B cell (primary cell): ENCODE results near the gene TMEM163. TPM values are rescaled to one million over a fixed set of nuclear protein-coding genes. Genes with fewer than 3 reads are reported as not detected.

Source experiments
- ATAC-seq: fragments of 200-7000 bp; cut with Tn5 transposase; one replicate; pipeline ENCODE4 v1.10.0; 2021; ENCODE audit warnings: low read depth, mild to moderate bottlenecking, moderate number of reproducible peaks, moderate library complexity
- CTCF ChIA-PET: fragments of 350-600 bp; sonication (Branson Sonifier 250); formaldehyde crosslinking; loops from one replicate; lab custom pipeline; 2021; ENCODE audit warnings: antibody characterized with exemption, inconsistent platforms; lab: Charles Lee
- POLR2A ChIA-PET: fragments of 350-600 bp; sonication (Branson Sonifier 250); formaldehyde crosslinking; loops from one replicate; lab custom pipeline; 2021; ENCODE audit warnings: antibody characterized with exemption; lab: Charles Lee
- DNase-seq: peaks from one replicate; pipeline ENCODE4 v3.0.0; 2013
- H2AFZ ChIP-seq: 2 replicates; pipeline ENCODE4 v1.6.1; 2012; ENCODE audit warnings: mild to moderate bottlenecking, low read depth, low read length; ENCODE audit not compliant: insufficient read depth, poor library complexity, severe bottlenecking
- H3K27ac ChIP-seq, 2 donors: 1 replicate in 1 of 2; 2 replicates in 1 of 2; pipeline ENCODE4 v1.5.1; 2012 to 2013; ENCODE audit warnings: low read length in 2 of 2, mild to moderate bottlenecking in 2 of 2, moderate library complexity in 1 of 2
- H3K27me3 ChIP-seq, 4 experiments: fragments of 200-600 bp in 1 of 4; sonication (generic) in 1 of 4; replicated peaks in 1 of 4; 1 replicate in 2 of 4; 2 replicates in 2 of 4; pipeline versions ENCODE4 v1.6.1 to v1.7.0; 2013 to 2016; ENCODE audit warnings: low read length in 3 of 4, mild to moderate bottlenecking in 2 of 4, mixed read lengths in 1 of 4, moderate library complexity in 1 of 4; ENCODE audit not compliant: insufficient read depth in 4 of 4, control insufficient read depth in 3 of 4; ENCODE audit errors: control extremely low read depth in 1 of 4
- H3K36me3 ChIP-seq, 2 experiments: replicated peaks in 1 of 2; 1 replicate in 1 of 2; 2 replicates in 1 of 2; pipeline versions ENCODE4 v1.6.1 to v1.7.1; 2013; ENCODE audit warnings: low read length in 1 of 2; ENCODE audit not compliant: insufficient read depth in 2 of 2, control insufficient read depth in 1 of 2; ENCODE audit errors: control extremely low read depth in 1 of 2, extremely low read depth in 1 of 2
- H3K4me1 ChIP-seq, 2 donors: fragments of 200-600 bp in 1 of 2; sonication (generic) in 1 of 2; 1 replicate in 1 of 2; 2 replicates in 1 of 2; pipeline versions ENCODE4 v1.5.1 to v1.6.1; 2013 to 2017; ENCODE audit warnings: low read length in 2 of 2; ENCODE audit not compliant: control insufficient read depth in 2 of 2, insufficient read depth in 2 of 2
- H3K4me2 ChIP-seq: replicated peaks from 2 replicates; pipeline ENCODE3; 2012; ENCODE audit warnings: mild to moderate bottlenecking, low read depth, low read length; ENCODE audit not compliant: poor library complexity, severe bottlenecking
- H3K4me3 ChIP-seq, 5 experiments: fragments of 200-600 bp in 1 of 5; sonication (generic) in 1 of 5; 1 replicate in 3 of 5; 2 replicates in 2 of 5; pipeline versions ENCODE4 v1.5.1 to v1.7.0; 2011 to 2016; ENCODE audit warnings: low read length in 4 of 5, mild to moderate bottlenecking in 4 of 5, low read depth in 2 of 5, control low read depth in 1 of 5, moderate library complexity in 1 of 5; ENCODE audit not compliant: insufficient read depth in 1 of 5; ENCODE audit errors: control extremely low read depth in 1 of 5, extremely low read depth in 1 of 5
- H3K79me2 ChIP-seq: fragments of 200-600 bp; sonication (generic); one replicate; pipeline ENCODE4 v1.6.0; 2016; ENCODE audit warnings: low read length; ENCODE audit not compliant: control insufficient read depth, insufficient read depth
- H3K9ac ChIP-seq: fragments of 200-600 bp; sonication (generic); 2 replicates; pipeline ENCODE4 v1.6.1; 2017; ENCODE audit warnings: mild to moderate bottlenecking, low read length, moderate library complexity
- H3K9me3 ChIP-seq, 3 donors: one replicate each; pipeline versions ENCODE4 v1.6.1 to v1.7.1; 2013; ENCODE audit warnings: low read length in 2 of 3; ENCODE audit not compliant: control insufficient read depth in 2 of 3, insufficient read depth in 1 of 3; ENCODE audit errors: control extremely low read depth in 1 of 3
- H4K20me1 ChIP-seq: 2 replicates; pipeline ENCODE4 v1.6.0; 2012; ENCODE audit warnings: mild to moderate bottlenecking, low read length; ENCODE audit not compliant: insufficient read depth, control insufficient read depth, poor library complexity, severe bottlenecking
- H3K27ac Mint-ChIP-seq: one replicate; pipeline ENCODE4 v1.8.0; 2021; ENCODE audit warnings: mixed read lengths
- H3K27me3 Mint-ChIP-seq: one replicate; pipeline ENCODE4 v1.8.0; 2021; ENCODE audit warnings: mixed read lengths
- H3K4me1 Mint-ChIP-seq: one replicate; pipeline ENCODE4 v1.8.0; 2021; ENCODE audit warnings: mixed read lengths
- H3K4me3 Mint-ChIP-seq: one replicate; pipeline ENCODE4 v1.8.0; 2021; ENCODE audit warnings: mixed read lengths
- H3K9me3 Mint-ChIP-seq: one replicate; pipeline ENCODE4 v1.8.0; 2022; ENCODE audit warnings: mixed read lengths; ENCODE audit not compliant: insufficient read depth
- CTCF ChIP-seq: fragments of 200-600 bp; IDR thresholded peaks from one replicate; pipeline ENCODE4 v1.8.0; 2022; ENCODE audit warnings: antibody characterized with exemption, mild to moderate bottlenecking
- EZH2 ChIP-seq: IDR thresholded peaks from 2 replicates; pipeline ENCODE4 v1.6.1; 2012; ENCODE audit warnings: borderline replicate concordance, low read depth, mild to moderate bottlenecking, moderate library complexity, low read length; ENCODE audit not compliant: insufficient read depth, poor library complexity, severe bottlenecking
- WGBS: methylation state at CpG from one replicate; pipeline ENCODE4 v1.1.5; 2013; ENCODE audit warnings: missing lambda C conversion rate; ENCODE audit not compliant: insufficient coverage; 5-methylcytosine and 5-hydroxymethylcytosine counted together
- intact Hi-C: fragments of 100-400 bp; cut with micrococcal nuclease; formaldehyde crosslinking; loops from one replicate; pipeline ENCODE4 v1.10.0; 2022
- polyA plus RNA-seq: library from polyadenylated mRNA; depleted of rRNA; stranded (reverse); fragments of >200 nt; gene quantifications from 2 replicates; pipeline ENCODE4 v1.2.3, GENCODE V29; 2012
- total RNA-seq, 2 donors: library from RNA; stranded (reverse); fragments of 120-200 nt in 1 of 2; gene quantifications; 1 replicate in 1 of 2; 2 replicates in 1 of 2; pipeline versions ENCODE4 v1.2.3 to v1.2.4, GENCODE V29; 2013 to 2022

The TMEM163 gene
- total and polyA plus RNA-seq, 2 donors (not counting 1 experiment from before 2014, with no cell fraction given): 2.6 to 5.6 TPM

GRCh38 chr2:134685967-134686366, 32.8 kb downstream of the TMEM163 start:
- no peak overlapping the region for H3K27ac ChIP-seq
- TF ChIP-seq EZH2 (no peak), CTCF (no peak)
- Mint-ChIP-seq H3K27ac (no peak overlapping the region), H3K4me1 (peaks cover 11% of the 10 kb centered on the region), H3K27me3 (no peaks in the 10 kb centered on the region), H3K4me3 (no peak overlapping the region), H3K9me3 (no peaks in the 10 kb centered on the region)
- no peak overlapping the region for H3K9ac ChIP-seq
- H3K27me3 ChIP-seq: no peaks in the 10 kb centered on the region
- H3K4me1 ChIP-seq: peaks cover 0 to 16% of the 10 kb centered on the region in 2 donors
- H2AFZ ChIP-seq: no peak overlapping the region
- DNase-seq (no peak), ATAC-seq (no peak)
- no peaks in the 10 kb centered on the region for H4K20me1 ChIP-seq
- H3K4me3 ChIP-seq: no peak overlapping the region
- 100% methylated on average over 3 of the region's 3 CpGs for WGBS
- POLR2A ChIA-PET: no interaction called here
- CTCF ChIA-PET: interaction anchor here (0.8 kb wide), 1 partner anchor 31 kb away, joined by 3 read pairs; no protein-coding TSS in a partner anchor
- no peak overlapping the region for H3K4me2 ChIP-seq
- H3K36me3 ChIP-seq: no peaks in the 10 kb centered on the region
- peaks cover 0 to 5% (median 0%) of the 10 kb centered on the region in 3 donors for H3K9me3 ChIP-seq
- peaks cover 3% of the 10 kb centered on the region for H3K79me2 ChIP-seq
- intact Hi-C loops: no loop called here

GRCh38 chr2:134683561-134684112, 35.2 kb downstream of the TMEM163 start:
- DNase-seq: no peak

More at GRCh38 chr2:134683561-134684112, 35.2 kb downstream of the TMEM163 start:
- Histone ChIP-seq H3K4me1 (peaks cover 16 to 21% of the 10 kb centered on the region in 2 donors), H3K36me3 (no peaks in the 10 kb centered on the region), H3K4me3 (no peak overlapping the region), H3K9ac (no peak overlapping the region), H3K4me2 (no peak overlapping the region), H3K27ac (no peak overlapping the region), H3K79me2 (peaks cover 4% of the 10 kb centered on the region), H3K9me3 (peaks cover 0 to 5% (median 0%) of the 10 kb centered on the region in 3 donors), H2AFZ (no peak overlapping the region), H3K27me3 (no peaks in the 10 kb centered on the region), H4K20me1 (no peaks in the 10 kb centered on the region)
- POLR2A ChIA-PET: interaction anchor here (0.7 kb wide), 1 partner anchor 128 kb away, joined by 3 read pairs; no protein-coding TSS in a partner anchor
- no peaks in the 10 kb centered on the region for H3K9me3 Mint-ChIP-seq
- peaks cover 22% of the 10 kb centered on the region for H3K4me1 Mint-ChIP-seq
- TF ChIP-seq CTCF (no peak), EZH2 (no peak)
- no peaks in the 10 kb centered on the region for H3K27me3 Mint-ChIP-seq
- CTCF ChIA-PET: interaction anchor here (1.1 kb wide), 1 partner anchor 11 kb away, joined by 3 read pairs; no protein-coding TSS in a partner anchor
- H3K4me3 Mint-ChIP-seq: no peak overlapping the region
- whole genome bisulfite sequencing: 50% methylated on average over 1 of the region's 2 CpGs
- intact Hi-C loops: no loop called here
- no peak for ATAC-seq
- H3K27ac Mint-ChIP-seq: no peak overlapping the region
